ENCODE data around the gene APBB1. TPM values are rescaled to one million over a fixed set of nuclear protein-coding genes. Genes with fewer than 3 reads are reported as not detected.

Gene APBB1
- total and polyA plus RNA-seq, 8 donors: 18.8 to 60.1 (median 22.0) TPM

GRCh38 chr11:6387811-6388599 lies 30.9 kb downstream of the APBB1 start:
- WGBS, 5 donors: 40 to 55% (median 41%) methylated on average over 12 of the region's 12 CpGs
- no peak for DNase-seq
- no peak for TF ChIP-seq EP300 (IDR thresholded peaks at IDR 0.05)
- TF ChIP-seq POLR2AphosphoS5 (IDR thresholded peaks at IDR 0.05): peak in 1 of 3 donors; percentile 6
- intact Hi-C loops (cut with DNase I; ENCODE audit: low total_unique reads): no loop called here
- Histone ChIP-seq H3K9me3 (no peaks in the 10 kb centered on the region), H3K27me3 (no peaks in the 10 kb centered on the region), H3K4me3 (no peak overlapping the region), H3K36me3 (no peaks in the 10 kb centered on the region), H3K27ac (peak overlapping the region in 3 of 5 donors; percentile 87 to 93 (median 91)), H3K4me1 (peaks cover 28 to 48% (median 39%) of the 10 kb centered on the region in 4 donors)

GRCh38 chr11:6385046-6385777 lies 33.7 kb downstream of the APBB1 start:
- Histone ChIP-seq H3K27me3 (no peaks in the 10 kb centered on the region), H3K27ac (no peak overlapping the region), H3K9me3 (no peaks in the 10 kb centered on the region), H3K4me1 (peaks cover 13 to 28% (median 24%) of the 10 kb centered on the region in 4 donors), H3K36me3 (no peaks in the 10 kb centered on the region), H3K4me3 (no peak overlapping the region)
- DNase-seq: no peak
- TF ChIP-seq CTCF (IDR thresholded peaks at IDR 0.05): no peak
- no peak for TF ChIP-seq POLR2AphosphoS5 (IDR thresholded peaks at IDR 0.05)
- no peak for TF ChIP-seq POLR2A (IDR thresholded peaks at IDR 0.05)
- TF ChIP-seq EP300 (IDR thresholded peaks at IDR 0.05): no peak
- 89 to 96% (median 92%) methylated on average over 7 of the region's 7 CpGs for WGBS, 5 donors
- intact Hi-C loops (cut with DNase I; ENCODE audit: low total_unique reads): no loop called here

GRCh38 chr11:6378640-6378989 lies 40.3 kb downstream of the APBB1 start:
- H3K4me1 ChIP-seq: peaks cover 0 to 12% (median 1%) of the 10 kb centered on the region in 4 donors
- no peak overlapping the region for H3K27ac ChIP-seq
- no peaks in the 10 kb centered on the region for H3K27me3 ChIP-seq
- intact Hi-C loops (cut with DNase I; ENCODE audit: low total_unique reads): loop anchor here (10.0 kb wide), 1 partner anchor 126 kb away; no protein-coding TSS in a partner anchor
- H3K4me3 ChIP-seq: no peak overlapping the region
- no peaks in the 10 kb centered on the region for H3K9me3 ChIP-seq
- no peak for TF ChIP-seq POLR2A (IDR thresholded peaks at IDR 0.05)
- TF ChIP-seq EP300 (IDR thresholded peaks at IDR 0.05): no peak
- no peak for TF ChIP-seq POLR2AphosphoS5 (IDR thresholded peaks at IDR 0.05)
- no peak for TF ChIP-seq CTCF (IDR thresholded peaks at IDR 0.05)
- no peak for DNase-seq
- H3K36me3 ChIP-seq: no peaks in the 10 kb centered on the region
- WGBS, 5 donors: 46 to 61% (median 56%) methylated on average over 5 of the region's 5 CpGs

GRCh38 chr11:6377902-6378639 lies 40.8 kb downstream of the APBB1 start:
- no peaks in the 10 kb centered on the region for H3K36me3 ChIP-seq
- peaks cover 0 to 12% (median 0%) of the 10 kb centered on the region in 4 donors for H3K4me1 ChIP-seq
- H3K27ac ChIP-seq: no peak overlapping the region
- TF ChIP-seq EP300 (IDR thresholded peaks at IDR 0.05) (no peak), POLR2A (IDR thresholded peaks at IDR 0.05) (no peak), CTCF (IDR thresholded peaks at IDR 0.05) (no peak), POLR2AphosphoS5 (IDR thresholded peaks at IDR 0.05) (no peak)
- 18 to 31% (median 22%) methylated on average over 4 of the region's 4 CpGs for WGBS, 5 donors
- DNase-seq: no peak
- no peaks in the 10 kb centered on the region for H3K27me3 ChIP-seq
- intact Hi-C loops (cut with DNase I; ENCODE audit: low total_unique reads): loop anchor here (10.0 kb wide), 1 partner anchor 127 kb away; no protein-coding TSS in a partner anchor
- no peak overlapping the region for H3K4me3 ChIP-seq
- H3K9me3 ChIP-seq: no peaks in the 10 kb centered on the region

All from stomach (tissue), 9 donors.